ENCODE measurements around the gene HTRA3. TPM values are rescaled to one million over a fixed set of nuclear protein-coding genes. Genes with fewer than 3 reads are reported as not detected.

HTRA3 gene
- total RNA-seq, 4 donors from 2014 or later: 22.8 to 65.3 (median 29.5) TPM

DNA sequence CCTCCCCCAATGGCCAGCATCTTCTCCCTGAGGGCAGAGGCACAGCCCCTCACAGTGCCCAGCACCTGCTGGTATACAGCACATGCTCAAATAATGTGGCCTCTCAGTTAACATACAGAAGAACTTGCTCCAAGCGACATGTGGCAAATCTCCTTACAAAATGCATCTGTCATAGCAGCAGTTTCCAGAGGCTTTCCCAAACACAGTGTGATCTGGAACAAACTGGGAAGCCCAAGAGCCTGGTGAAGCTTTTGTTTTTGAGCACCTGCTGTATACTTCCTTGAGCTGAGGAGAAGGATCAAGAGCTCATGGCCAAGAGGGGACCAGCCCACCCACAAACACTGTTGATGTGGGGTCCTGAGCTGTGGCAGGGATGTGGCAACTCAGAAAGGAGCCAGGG, 34.8 kb upstream of the HTRA3 start:
- Histone ChIP-seq H3K4me1 (no peaks in the 10 kb centered on the region), H3K27ac (no peak overlapping the region), H3K4me3 (no peak overlapping the region), H3K36me3 (no peaks in the 10 kb centered on the region), H3K27me3 (no peaks in the 10 kb centered on the region), H3K9me3 (no peaks in the 10 kb centered on the region)
- intact Hi-C loops (cut with DNase I; ENCODE audit: low total_unique reads): no loop called here
- DNase-seq: no peak
- TF ChIP-seq, protein P1, sequence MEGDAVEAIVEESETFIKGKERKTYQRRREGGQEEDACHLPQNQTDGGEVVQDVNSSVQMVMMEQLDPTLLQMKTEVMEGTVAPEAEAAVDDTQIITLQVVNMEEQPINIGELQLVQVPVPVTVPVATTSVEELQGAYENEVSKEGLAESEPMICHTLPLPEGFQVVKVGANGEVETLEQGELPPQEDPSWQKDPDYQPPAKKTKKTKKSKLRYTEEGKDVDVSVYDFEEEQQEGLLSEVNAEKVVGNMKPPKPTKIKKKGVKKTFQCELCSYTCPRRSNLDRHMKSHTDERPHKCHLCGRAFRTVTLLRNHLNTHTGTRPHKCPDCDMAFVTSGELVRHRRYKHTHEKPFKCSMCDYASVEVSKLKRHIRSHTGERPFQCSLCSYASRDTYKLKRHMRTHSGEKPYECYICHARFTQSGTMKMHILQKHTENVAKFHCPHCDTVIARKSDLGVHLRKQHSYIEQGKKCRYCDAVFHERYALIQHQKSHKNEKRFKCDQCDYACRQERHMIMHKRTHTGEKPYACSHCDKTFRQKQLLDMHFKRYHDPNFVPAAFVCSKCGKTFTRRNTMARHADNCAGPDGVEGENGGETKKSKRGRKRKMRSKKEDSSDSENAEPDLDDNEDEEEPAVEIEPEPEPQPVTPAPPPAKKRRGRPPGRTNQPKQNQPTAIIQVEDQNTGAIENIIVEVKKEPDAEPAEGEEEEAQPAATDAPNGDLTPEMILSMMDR (IDR thresholded peaks at IDR 0.05): no peak
- no peak for TF ChIP-seq POLR2A (IDR thresholded peaks at IDR 0.05)

DNA sequence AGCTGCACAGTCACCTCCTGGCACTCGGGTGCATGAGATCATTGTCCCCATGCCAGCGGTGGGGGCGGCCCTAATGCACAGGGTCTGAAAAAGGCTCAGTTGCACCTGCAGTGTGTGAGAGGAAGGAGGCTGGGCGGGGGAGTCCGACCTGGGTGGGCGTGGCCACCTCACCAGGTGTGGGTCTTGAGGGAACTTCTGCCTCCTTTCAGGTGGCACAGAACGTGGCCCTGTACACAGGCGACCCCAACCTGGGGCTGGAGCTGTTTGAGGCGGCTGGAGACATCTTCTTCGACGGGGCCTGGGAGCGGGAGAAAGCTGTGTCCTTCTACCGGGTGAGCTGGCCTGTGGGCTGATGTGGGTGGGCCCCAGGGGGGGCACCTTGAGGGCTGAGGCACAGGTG, 34.3 kb upstream of the HTRA3 start:
- Histone ChIP-seq H3K36me3 (no peaks in the 10 kb centered on the region), H3K4me3 (no peak overlapping the region), H3K27ac (no peak overlapping the region), H3K4me1 (no peaks in the 10 kb centered on the region), H3K9me3 (no peaks in the 10 kb centered on the region), H3K27me3 (no peaks in the 10 kb centered on the region)
- no peak for DNase-seq
- no peak for TF ChIP-seq POLR2A (IDR thresholded peaks at IDR 0.05)
- TF ChIP-seq, protein P1 (IDR thresholded peaks at IDR 0.05): no peak
- intact Hi-C loops (cut with DNase I; ENCODE audit: low total_unique reads): no loop called here

DNA sequence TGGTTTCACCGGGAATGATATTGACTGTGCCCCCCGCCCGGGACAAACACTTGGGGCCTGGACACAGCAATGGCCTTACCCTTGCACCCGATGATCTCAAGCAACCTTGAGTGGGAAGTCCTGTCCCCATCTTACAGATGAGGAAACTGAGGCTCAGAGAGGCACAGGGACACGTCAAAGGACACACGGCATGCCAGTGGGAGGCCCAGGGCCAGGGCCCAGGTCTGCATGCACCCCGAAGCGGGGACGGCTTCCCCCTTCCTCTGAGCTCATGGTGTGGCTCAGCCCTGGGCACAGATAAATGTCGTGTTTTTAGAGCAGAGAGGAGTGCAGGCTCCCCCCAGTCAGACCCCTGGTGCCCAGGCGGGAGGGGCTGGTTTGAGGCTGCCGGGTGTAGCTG, 33.9 kb upstream of the HTRA3 start:
- no peaks in the 10 kb centered on the region for H3K36me3 ChIP-seq
- no peak for DNase-seq
- intact Hi-C loops (cut with DNase I; ENCODE audit: low total_unique reads): no loop called here
- no peaks in the 10 kb centered on the region for H3K9me3 ChIP-seq
- no peaks in the 10 kb centered on the region for H3K4me1 ChIP-seq
- H3K4me3 ChIP-seq: no peak overlapping the region
- H3K27me3 ChIP-seq: no peaks in the 10 kb centered on the region
- TF ChIP-seq, protein P1 (IDR thresholded peaks at IDR 0.05): no peak
- TF ChIP-seq POLR2A (IDR thresholded peaks at IDR 0.05): no peak
- H3K27ac ChIP-seq: no peak overlapping the region

DNA sequence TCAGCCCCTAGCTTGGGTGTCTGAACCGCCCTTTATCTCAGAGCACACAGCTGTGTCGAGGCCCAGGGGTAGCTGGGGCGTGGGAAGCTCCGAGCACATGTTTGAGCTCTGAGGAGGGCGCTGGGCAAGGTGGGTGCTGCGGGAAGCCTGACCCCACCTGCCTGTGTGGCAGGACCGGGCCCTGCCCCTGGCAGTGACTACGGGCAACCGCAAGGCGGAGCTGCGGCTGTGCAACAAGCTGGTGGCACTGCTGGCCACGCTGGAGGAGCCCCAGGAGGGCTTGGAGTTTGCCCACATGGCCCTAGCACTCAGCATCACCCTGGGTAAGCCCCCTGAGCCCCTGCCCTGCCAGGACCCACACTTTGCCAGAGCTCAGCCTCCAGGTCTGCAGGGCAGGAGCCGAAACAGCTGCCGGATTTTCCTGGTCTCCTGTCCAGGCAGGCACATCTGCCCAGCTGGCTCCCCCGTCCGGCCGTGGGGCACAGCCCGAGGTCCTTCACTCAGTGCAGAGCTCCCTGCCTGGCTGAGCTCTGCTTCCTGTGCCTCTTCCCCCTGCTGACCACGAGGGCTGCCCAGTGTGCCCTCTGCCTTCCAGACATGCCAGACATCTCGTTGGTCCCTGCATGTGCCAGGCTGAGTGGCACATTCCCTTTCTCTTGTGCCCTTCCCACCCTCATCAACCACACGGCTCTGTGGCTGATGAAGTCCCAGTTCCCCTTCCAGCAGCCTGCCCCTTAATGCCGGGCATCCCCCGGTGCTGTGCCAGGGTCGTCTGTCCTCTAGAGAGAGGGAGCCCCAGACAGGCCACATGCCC, 33.2 kb upstream of the HTRA3 start:
- H3K27ac ChIP-seq: no peak overlapping the region
- no peaks in the 10 kb centered on the region for H3K4me1 ChIP-seq
- no peak for TF ChIP-seq POLR2A (IDR thresholded peaks at IDR 0.05)
- TF ChIP-seq, protein P1 (IDR thresholded peaks at IDR 0.05): no peak
- intact Hi-C loops (cut with DNase I; ENCODE audit: low total_unique reads): no loop called here
- no peaks in the 10 kb centered on the region for H3K36me3 ChIP-seq
- no peak overlapping the region for H3K4me3 ChIP-seq
- no peak for DNase-seq
- H3K9me3 ChIP-seq: no peaks in the 10 kb centered on the region
- H3K27me3 ChIP-seq: no peaks in the 10 kb centered on the region

DNA sequence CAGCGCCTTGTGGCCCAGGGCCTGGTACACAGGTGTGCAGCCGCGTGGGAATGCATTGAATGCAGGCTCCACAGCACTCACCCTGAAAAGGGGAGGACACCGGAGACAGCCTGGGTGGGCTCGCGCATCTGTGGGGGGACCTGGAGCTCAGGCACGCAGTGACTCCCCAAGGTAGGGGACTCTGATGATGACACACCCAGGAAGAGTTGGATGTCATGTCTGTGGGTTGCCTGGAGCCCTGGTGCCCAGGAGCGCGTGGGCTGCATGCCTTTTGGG, 32.7 kb upstream of the HTRA3 start:
- no peak for DNase-seq
- H3K4me1 ChIP-seq: no peaks in the 10 kb centered on the region
- H3K36me3 ChIP-seq: no peaks in the 10 kb centered on the region
- intact Hi-C loops (cut with DNase I; ENCODE audit: low total_unique reads): no loop called here
- H3K9me3 ChIP-seq: no peaks in the 10 kb centered on the region
- no peak overlapping the region for H3K27ac ChIP-seq
- H3K4me3 ChIP-seq: no peak overlapping the region
- H3K27me3 ChIP-seq: no peaks in the 10 kb centered on the region
- TF ChIP-seq POLR2A (IDR thresholded peaks at IDR 0.05): no peak
- TF ChIP-seq, protein P1 (IDR thresholded peaks at IDR 0.05): no peak

Measured in uterus (tissue), 4 donors.